ENCODE results near the gene TOM1.

Gene TOM1

DNA sequence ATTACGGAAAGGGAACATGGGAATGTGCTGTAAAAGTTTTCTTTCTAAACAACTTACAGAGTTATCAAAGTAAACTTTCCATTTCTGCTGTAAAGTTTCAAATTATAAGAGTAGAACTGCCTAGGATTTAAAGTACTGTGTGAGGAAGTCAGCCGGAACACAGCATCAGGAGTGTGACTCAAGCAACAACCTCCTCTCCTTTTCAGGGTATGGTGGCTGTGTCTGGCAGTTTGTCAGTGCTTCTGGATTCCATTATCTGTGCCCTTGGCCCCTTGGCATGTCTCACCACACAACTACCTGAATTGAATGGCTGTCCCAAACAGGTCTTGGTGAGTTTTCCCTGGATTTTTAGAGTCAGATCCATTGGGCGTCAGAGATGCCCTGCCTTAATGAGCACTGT lies 6.9 kb upstream of the TOM1 start:
- no peak overlapping the region for H3K27ac ChIP-seq
- TF ChIP-seq, protein P1, sequence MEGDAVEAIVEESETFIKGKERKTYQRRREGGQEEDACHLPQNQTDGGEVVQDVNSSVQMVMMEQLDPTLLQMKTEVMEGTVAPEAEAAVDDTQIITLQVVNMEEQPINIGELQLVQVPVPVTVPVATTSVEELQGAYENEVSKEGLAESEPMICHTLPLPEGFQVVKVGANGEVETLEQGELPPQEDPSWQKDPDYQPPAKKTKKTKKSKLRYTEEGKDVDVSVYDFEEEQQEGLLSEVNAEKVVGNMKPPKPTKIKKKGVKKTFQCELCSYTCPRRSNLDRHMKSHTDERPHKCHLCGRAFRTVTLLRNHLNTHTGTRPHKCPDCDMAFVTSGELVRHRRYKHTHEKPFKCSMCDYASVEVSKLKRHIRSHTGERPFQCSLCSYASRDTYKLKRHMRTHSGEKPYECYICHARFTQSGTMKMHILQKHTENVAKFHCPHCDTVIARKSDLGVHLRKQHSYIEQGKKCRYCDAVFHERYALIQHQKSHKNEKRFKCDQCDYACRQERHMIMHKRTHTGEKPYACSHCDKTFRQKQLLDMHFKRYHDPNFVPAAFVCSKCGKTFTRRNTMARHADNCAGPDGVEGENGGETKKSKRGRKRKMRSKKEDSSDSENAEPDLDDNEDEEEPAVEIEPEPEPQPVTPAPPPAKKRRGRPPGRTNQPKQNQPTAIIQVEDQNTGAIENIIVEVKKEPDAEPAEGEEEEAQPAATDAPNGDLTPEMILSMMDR (conservative IDR thresholded peaks at IDR 0.05) = no peak

DNA sequence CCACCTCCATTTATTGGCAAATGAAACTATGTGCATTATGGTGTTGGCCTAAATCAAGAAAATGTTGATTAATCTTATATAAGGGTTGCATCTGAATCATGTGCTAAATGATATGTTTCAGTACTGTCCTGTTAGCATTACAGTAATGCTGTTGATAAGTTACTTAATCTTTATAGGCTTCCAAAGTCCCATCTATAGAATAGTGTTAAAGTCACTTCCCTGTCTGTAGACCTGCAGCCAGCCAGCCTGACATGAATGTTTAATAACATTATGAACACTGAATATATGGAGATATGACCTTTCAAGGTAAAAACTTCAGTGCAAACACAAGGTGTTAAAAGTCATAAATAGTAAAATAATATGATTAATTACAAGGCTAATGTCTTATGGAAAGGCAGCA lies 3.6 kb upstream of the TOM1 start:
- H3K27ac ChIP-seq = no peak overlapping the region
- TF ChIP-seq, protein P1 (conservative IDR thresholded peaks at IDR 0.05) = no peak

DNA sequence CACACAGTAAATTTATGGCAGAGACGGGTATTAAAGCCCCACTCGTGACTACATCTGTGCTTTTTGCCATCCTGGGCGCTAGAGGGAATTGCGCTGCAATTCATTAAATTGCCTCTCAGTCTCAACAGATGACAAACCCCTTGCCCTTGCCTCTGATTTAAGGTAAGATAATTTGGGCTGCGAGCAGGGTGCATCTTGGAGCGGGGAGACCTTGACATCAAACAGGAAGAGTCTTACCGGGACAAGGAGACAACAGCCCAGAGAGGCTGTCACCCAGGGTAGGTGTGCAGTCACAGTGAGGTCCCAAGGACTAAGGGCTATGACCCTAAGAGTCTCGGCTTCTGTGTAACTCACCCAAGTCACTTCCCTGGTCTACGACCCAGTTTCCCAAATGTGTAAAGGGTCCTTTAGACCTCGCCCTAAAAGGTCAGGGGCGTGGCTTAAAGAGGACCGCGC lies 449 bp upstream of the TOM1 start:
- H3K27ac ChIP-seq = peak overlapping the region; percentile 80
- TF ChIP-seq, protein P1 (conservative IDR thresholded peaks at IDR 0.05) = no peak

DNA sequence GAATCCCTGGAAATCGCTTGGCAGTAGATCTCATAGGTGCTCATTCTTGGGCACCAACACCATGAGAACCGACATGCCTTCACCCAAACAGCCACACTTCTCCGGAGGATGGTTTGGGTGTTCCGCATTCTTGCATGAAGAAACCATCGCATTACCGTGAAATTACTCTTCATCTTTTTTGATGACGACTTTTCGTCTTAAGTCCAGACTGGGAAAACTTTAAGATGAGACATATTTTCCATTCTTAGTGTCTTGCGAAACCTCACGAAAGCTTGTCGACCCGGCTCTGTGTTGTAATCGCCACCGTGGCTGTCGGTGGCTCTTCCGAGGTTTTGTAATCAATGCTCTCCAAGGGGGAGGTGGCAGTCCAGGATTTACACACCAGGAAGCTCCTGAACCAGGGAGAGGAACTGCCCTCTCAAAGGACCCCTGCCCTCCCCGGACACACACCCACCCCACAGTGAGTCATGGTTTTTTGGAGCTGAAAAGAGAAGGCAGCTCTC lies 1.7 kb downstream of the TOM1 start:
- TF ChIP-seq, protein P1 (conservative IDR thresholded peaks at IDR 0.05) = no peak
- peak overlapping the region; percentile 80 for H3K27ac ChIP-seq

DNA sequence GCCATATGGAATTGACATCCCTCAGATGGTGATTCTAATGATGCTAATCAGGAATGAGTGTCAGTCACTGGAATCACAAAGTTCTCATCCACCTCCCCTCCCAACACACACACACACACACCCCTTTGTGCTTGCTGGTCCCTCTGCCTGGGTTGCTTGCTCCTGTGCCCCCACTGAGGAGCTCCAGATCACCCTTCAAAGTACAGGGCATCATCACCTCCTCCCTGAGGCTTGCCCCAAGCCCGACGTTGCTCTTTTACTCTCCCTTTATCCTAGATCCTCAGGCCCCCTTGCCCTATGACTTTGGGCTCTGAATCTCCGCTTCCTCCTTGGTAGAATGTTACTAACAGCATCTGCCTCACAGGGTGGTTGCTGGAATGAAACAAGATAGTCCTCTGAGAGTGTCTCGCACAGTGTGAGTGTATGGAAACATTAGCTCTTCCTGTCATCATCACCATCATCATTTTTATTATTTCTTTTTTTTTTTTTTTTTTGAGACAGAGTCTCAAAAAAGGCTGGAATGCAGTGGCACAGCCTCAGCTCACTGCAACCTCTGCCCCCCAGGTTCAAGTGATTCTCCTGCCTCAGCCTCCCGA lies 3.4 kb downstream of the TOM1 start:
- TF ChIP-seq, protein P1 (conservative IDR thresholded peaks at IDR 0.05) = no peak
- no peak overlapping the region for H3K27ac ChIP-seq

GRCh38 chr22:35305525-35306070 lies 5.9 kb downstream of the TOM1 start:
- no peak overlapping the region; the same call in 1 of the 2 replicates for H3K27ac ChIP-seq
- TF ChIP-seq, protein P1 (conservative IDR thresholded peaks at IDR 0.05) = no peak

DNA sequence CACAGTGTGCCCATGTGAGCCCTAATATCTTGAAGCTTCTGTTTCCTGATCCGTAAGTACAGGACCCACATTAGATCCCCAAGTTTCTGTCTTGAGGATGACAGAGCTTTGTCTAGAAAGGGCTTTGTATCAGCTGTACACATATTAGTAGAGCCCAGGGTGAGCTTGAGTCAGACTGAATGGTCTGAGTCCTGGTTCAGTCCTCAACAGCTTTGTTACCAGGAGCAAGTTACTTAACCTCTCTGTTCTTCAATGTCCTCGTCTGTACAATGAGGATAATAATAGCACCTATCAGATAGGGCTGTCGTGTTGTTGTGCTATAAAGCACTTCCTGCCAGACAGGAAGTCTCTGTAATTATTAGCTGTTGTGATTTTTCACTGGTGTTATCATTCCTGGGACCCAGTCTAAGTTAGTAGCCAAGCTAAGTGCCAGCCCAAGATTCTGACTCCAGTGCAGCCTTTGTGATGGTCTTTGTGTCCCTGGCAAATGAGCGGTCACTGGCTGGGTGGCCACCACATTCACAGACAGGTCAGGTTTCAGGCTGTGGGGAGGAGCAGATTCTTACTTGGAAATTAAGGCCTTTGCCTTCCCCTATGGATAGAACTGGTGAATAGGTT lies 6.8 kb downstream of the TOM1 start:
- TF ChIP-seq, protein P1 (conservative IDR thresholded peaks at IDR 0.05) = no peak

More for the DNA sequence above, 6.8 kb downstream of the TOM1 start:
- H3K27ac ChIP-seq = peak overlapping the region; percentile 20; the same call in 1 of the 2 replicates
